ENCODE measurements around the gene CHMP1B. TPM values are rescaled to one million over a fixed set of nuclear protein-coding genes. Genes with fewer than 3 reads are reported as not detected.

Gene CHMP1B
- total RNA-seq: 10 to 100 TPM; 64.4 to 67.4 TPM
- 42.3 TPM for polyA plus RNA-seq (2013, experiment 1 of 2)
- polyA plus RNA-seq (2013, experiment 2 of 2): 65.4 TPM
- 25.7 to 395 (median 89.4) reads per million in 172 experiments for total RNA-seq

GRCh38 chr18:11851146-11851805 lies at the start of gene CHMP1B:
CHMP1B (plus strand) TSS chr18:11851413; CDS start chr18:11851512, 99 bp downstream.
- H3K9me3 Mint-ChIP-seq: no peaks in the 10 kb centered on the region

GRCh38 chr18:11801573-11801972 lies 49.6 kb upstream of the CHMP1B start:
- Histone ChIP-seq H3K4me1 (ENCODE audit: insufficient read depth, low read length) (no peaks in the 10 kb centered on the region), H3K36me3 (ENCODE audit: insufficient read depth, low read length) (no peaks in the 10 kb centered on the region), H3K27me3 (ENCODE audit: control insufficient read depth in 1 of 2, insufficient read depth in 2 of 2, low read length in 2 of 2) (no peaks in the 10 kb centered on the region), H3K4me3 (ENCODE audit: low read length) (no peak overlapping the region), H3K9me3 (ENCODE audit: control insufficient read depth in 1 of 2, insufficient read depth in 1 of 2, low read length in 2 of 2) (no peaks in the 10 kb centered on the region), H3K27ac (ENCODE audit: low read depth in 1 of 2, low read length in 2 of 2) (no peak overlapping the region)
- H3K9me3 Mint-ChIP-seq: no peaks in the 10 kb centered on the region
- no peaks in the 10 kb centered on the region for H3K36me3 Mint-ChIP-seq (ENCODE audit: low read depth)
- DNase-seq (no peak), ATAC-seq (ENCODE audit: poor library complexity) (no peak)
- intact Hi-C loops (cut with DNase I, micrococcal nuclease): no loop called here
- no peak overlapping the region for H3K4me3 Mint-ChIP-seq
- ChIA-PET CTCF (no interaction called here), POLR2A (no interaction called here)
- H3K27me3 Mint-ChIP-seq: peaks cover 19% of the 10 kb centered on the region
- no peak for TF ChIP-seq CTCF (IDR thresholded peaks at IDR 0.05)
- H3K27ac Mint-ChIP-seq: no peak overlapping the region
- no peaks in the 10 kb centered on the region for H3K4me1 Mint-ChIP-seq (ENCODE audit: low read depth)

More at GRCh38 chr18:11851146-11851805, at the start of gene CHMP1B:
- intact Hi-C loops (cut with DNase I, micrococcal nuclease): loop anchor here (1.0 to 10.0 kb wide), 6 partner anchors 56 to 1939 kb away; partner anchors contain the start of genes IMPA2 (in 2 of the 2), AFG3L2 (in 1 of the 2), NAPG (in 1 of the 2) and VAPA (in 1 of the 2)
- H3K4me3 ChIP-seq (ENCODE audit: low read length): peak within 1 kb of the TSS; percentile 64
- TF ChIP-seq CTCF (IDR thresholded peaks at IDR 0.05): no peak
- H3K4me1 ChIP-seq (ENCODE audit: insufficient read depth, low read length): peaks cover 27% of the 10 kb centered on the region
- peak within 1 kb of the TSS; percentile 100 for H3K4me3 Mint-ChIP-seq
- H3K4me1 Mint-ChIP-seq (ENCODE audit: low read depth): peaks cover 53% of the 10 kb centered on the region
- ChIA-PET POLR2A (interaction anchor here (1.0 to 4.8 kb wide), 11 partner anchors 11 to 1937 kb away, joined by 3 to 43 read pairs (median 7); partner anchors contain the start of genes AFG3L2, CEP76, FAM210A and IMPA2), CTCF (no interaction called here)
- peaks cover 7% of the 10 kb centered on the region for H3K36me3 ChIP-seq (ENCODE audit: insufficient read depth, low read length)
- peak; percentile 74 for ATAC-seq (ENCODE audit: poor library complexity)
- peaks cover 36% of the 10 kb centered on the region for H3K36me3 Mint-ChIP-seq (ENCODE audit: low read depth)
- no peaks in the 10 kb centered on the region for H3K9me3 ChIP-seq (ENCODE audit: control insufficient read depth in 1 of 2, insufficient read depth in 1 of 2, low read length in 2 of 2)
- DNase-seq: peak; percentile 95 to 99 (median 97)
- H3K27ac Mint-ChIP-seq: peak within 1 kb of the TSS; percentile 97
- H3K27ac ChIP-seq (ENCODE audit: low read depth in 1 of 2, low read length in 2 of 2): peak within 1 kb of the TSS; percentile 85 to 92
- no peaks in the 10 kb centered on the region for H3K27me3 ChIP-seq (ENCODE audit: control insufficient read depth in 1 of 2, insufficient read depth in 2 of 2, low read length in 2 of 2)
- no peaks in the 10 kb centered on the region for H3K27me3 Mint-ChIP-seq

GRCh38 chr18:11802158-11802557 lies 49.1 kb upstream of the CHMP1B start:
- DNase-seq (no peak), ATAC-seq (ENCODE audit: poor library complexity) (no peak)
- intact Hi-C loops (cut with DNase I, micrococcal nuclease): no loop called here
- Histone ChIP-seq H3K4me1 (ENCODE audit: insufficient read depth, low read length) (no peaks in the 10 kb centered on the region), H3K9me3 (ENCODE audit: control insufficient read depth in 1 of 2, insufficient read depth in 1 of 2, low read length in 2 of 2) (no peaks in the 10 kb centered on the region), H3K4me3 (ENCODE audit: low read length) (no peak overlapping the region), H3K36me3 (ENCODE audit: insufficient read depth, low read length) (no peaks in the 10 kb centered on the region), H3K27ac (ENCODE audit: low read depth in 1 of 2, low read length in 2 of 2) (no peak overlapping the region), H3K27me3 (ENCODE audit: control insufficient read depth in 1 of 2, insufficient read depth in 2 of 2, low read length in 2 of 2) (no peaks in the 10 kb centered on the region)
- CTCF ChIA-PET: no interaction called here
- Mint-ChIP-seq H3K4me3 (no peak overlapping the region), H3K36me3 (ENCODE audit: low read depth) (no peaks in the 10 kb centered on the region), H3K9me3 (no peaks in the 10 kb centered on the region), H3K4me1 (ENCODE audit: low read depth) (no peaks in the 10 kb centered on the region), H3K27me3 (peaks cover 19% of the 10 kb centered on the region), H3K27ac (no peak overlapping the region)
- POLR2A ChIA-PET: no interaction called here
- no peak for TF ChIP-seq CTCF (IDR thresholded peaks at IDR 0.05)

Data from CD4-positive, alpha-beta T cell (primary cell).